GM21360 (cell line): ENCODE data around the gene TNNI3K.

ENCODE experiments used
- ATAC-seq: cut with Tn5 transposase; IDR thresholded peaks from one replicate; pipeline ENCODE4 v1.9.1; 2021; ENCODE audit warnings: mild to moderate bottlenecking, moderate library complexity; ENCODE audit not compliant: unreplicated experiment

Gene TNNI3K

GRCh38 chr1:74496669-74497068, 261.5 kb downstream of the TNNI3K start:
- ATAC-seq, result no peak

DNA sequence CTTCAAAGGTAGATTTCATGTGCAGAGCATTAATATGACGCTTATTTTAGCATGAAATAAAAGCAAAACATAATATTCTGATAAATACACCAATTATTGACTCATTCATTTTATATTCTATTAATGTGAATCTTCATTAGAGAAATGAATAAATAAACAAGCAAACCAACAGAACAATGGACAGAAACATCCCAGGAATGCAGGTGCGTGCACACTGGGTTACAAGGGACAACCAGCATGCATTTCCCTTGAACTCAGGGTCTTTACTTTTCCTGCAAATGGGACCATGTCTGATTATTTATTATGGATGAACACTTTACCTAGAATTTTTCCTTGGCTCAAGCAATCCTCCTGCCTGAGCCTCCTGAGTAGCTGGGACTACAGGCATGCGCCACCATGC, 263.7 kb downstream of the TNNI3K start:
- no peak for ATAC-seq

GRCh38 chr1:74502432-74502831, 267.2 kb downstream of the TNNI3K start:
- ATAC-seq, result peak; percentile 37

GRCh38 chr1:74502858-74503257, 267.7 kb downstream of the TNNI3K start:
- ATAC-seq, result peak; percentile 47

DNA sequence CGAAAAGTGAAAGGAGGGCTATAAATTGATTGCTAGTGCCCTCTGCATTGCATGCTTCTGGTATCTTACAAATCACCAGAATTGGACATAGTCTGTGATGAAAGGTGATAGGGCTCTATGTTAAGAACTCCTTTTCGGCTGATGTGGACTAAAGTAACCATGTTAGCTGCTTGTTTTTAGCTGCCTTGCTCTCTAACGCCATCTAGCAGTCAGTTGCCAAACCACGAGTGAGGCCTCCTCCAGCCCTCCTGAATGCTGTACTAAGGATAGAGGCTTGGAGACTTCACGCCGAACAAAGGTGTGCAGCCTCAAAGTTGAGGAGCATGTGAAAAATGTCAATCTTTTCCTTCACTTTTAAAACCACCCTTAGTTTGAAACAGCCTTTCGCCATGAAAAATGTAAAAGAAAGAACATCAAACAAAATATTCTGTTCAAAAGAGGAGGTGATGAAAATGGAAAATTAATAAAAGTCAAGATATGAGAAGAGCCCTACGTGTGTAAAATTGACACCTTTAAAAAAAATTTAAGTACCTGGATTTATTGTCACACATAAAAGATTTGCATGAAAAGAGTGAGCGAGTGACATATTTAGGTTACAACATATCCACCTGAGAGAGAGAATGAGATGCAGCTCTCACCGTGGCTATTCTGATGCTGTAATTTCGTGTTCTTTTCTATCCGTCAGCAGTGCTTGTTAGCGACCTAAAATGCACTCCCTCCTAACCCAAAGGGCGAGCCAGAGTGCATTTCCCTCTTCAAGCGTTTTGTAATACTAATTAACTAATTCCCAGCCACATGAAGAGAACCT, 269.1 kb downstream of the TNNI3K start:
- peak; percentile 93 for ATAC-seq

DNA sequence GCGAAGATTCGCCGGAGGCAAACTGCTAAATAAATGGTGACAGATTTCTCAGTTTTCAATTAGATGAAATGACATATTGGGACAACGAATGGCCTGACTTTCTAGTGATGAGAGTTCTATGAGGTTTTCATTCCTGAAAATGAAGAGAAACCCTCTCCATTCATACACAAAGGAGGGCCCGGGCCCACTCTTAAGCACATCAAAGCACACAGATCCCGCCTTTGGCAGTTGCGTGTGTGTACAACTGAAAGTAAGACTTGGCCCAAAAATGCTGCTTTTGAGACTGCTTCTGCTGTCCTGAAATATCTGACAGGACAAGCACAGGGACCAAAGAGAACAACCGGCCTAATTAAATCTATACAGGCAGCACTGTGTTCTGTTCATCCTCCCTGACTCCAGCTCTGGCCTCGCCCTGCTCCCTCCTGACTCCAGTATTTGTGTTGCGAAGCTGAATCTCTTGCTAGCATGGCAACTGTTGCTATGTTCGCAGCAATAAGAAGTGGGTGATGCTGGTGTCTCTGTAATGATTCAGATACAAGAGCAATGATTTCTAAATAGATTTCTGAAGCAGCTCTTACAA, 269.8 kb downstream of the TNNI3K start:
- no peak for ATAC-seq

DNA sequence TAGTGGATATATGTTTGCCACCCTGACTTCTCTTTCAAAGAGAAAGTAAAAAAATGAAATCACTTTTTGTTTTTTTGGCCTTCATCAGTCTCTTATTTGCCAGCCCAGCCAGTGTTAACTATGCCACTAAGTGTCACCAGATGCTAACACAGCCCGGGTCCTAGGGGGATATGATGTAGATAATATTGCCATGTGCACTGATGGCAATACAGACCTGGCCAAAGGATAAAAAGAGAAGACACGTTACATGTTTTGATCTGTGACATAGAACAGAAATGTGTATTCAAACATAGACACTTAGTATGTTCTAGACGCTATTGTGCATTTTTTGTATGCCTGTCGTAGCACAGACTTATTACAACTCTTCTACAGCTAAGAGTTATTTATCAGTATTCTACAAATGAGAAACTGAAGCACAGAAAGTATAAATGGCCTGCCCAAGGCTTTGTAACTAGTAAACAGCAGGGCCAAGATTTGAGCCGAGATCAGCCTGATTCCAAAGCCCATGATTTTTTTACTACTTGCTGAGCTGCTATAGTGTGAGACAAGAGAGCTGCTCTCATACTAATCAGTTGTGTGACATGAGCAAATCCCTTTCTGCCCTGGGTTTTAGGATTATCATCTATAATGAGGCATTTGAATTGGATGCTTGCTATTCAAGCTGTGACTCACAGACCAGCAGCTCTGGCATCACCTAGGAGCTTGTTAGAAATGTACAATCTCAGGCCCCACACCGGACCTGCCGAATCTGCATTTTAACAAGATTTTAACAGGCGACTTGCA, 270.9 kb downstream of the TNNI3K start:
- no peak for ATAC-seq

DNA sequence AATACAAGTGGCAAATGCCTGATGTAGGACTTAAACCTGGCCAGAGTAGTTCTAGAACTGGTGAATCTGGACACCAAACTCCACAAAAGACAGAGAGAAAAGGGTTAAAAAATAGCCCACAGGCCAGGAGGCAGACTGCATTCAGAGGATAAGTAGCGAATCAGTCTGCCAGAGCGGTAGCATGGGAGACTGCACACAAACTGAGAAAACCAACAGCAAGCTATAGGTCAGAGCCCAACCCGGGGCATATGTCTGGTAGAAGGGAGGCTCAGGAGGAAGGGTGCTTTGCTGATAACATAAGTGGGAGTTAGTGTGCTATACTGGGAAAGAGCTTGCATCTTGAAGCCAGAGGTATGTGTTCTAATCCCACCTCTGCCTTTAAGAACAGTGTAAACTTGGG, 273.3 kb downstream of the TNNI3K start:
- no peak for ATAC-seq

DNA sequence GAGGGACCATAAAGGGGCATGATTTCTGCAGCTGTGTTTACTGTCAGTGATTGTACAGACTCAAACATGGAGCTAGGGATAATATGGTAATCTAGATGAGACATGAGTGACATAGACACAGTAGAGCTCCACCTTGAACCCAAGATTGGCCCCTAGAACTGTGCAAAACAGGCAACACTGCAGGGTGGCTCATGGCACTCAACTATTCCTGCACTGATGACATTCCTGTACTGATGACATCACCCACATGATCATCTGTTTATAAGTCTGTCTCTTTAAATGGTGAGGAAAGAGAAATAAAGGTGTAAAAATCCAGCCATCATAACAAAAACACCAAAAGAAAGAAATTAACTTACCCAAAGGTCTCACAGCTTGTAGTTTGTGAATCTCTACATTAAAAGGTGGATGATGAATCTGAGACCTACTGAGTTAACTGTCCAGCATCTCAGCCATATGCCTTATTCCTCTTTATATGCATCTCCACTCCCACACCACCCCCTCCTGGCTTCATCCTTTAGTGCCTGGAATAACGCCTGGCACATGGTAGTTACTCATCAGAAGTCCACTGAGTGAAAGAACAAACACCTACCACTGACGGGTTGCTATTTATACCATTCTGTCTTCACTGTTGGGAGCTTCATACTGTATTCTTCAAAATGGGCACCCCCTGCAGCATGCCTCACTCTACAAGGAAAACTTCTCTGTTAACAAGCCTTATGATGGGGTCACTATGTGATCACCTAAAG, 277.2 kb downstream of the TNNI3K start, which contains the start of gene LRRC53:
Gene LRRC53 (minus strand): TSS at position 442 of the 746 bp plus-strand sequence. CDS start 29,262 bp downstream, outside the sequence.
- no peak for ATAC-seq

DNA sequence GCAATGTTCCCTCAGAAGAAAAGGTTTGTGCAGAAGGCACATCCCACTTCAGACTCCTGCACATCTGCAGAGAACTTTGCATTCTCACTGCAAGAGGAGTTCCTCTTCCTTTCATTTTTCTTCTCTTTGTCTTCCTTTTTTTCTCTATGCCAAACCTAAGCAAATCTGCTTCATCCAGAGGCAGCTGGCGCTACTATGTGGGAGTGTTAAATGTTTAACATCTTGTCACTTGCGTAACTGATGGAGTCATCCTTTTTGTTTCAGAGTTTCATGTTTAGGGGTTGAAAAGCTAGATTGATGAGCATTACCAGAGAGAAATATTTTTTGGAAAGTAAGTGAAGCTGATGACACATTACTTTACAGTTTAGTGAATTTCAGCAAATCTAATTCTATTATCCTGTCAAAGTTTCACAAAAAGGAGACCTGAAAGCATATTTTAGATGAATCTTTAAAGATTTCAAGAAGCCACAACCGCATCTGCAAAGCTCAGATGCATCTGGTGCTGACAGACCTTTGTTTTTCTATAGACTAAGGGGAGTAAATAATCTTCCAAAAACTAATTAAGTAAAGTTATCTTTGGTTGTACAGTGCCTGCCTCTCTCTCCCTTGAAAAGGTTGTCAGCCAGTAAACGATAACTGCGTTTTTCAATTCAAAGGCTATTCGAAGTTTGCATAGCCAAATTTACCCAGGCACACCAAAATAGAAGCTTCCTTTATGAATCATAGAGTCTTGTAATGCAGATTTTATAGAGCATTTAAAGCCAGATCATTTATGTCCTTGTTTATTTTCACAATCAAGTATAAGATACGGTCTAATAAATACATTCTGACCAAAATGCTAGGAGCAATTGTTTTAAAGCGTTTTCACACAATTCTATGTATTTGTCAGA, 278.5 kb downstream of the TNNI3K start:
- ATAC-seq, result no peak

GRCh38 chr1:74517599-74518051, 282.4 kb downstream of the TNNI3K start:
- peak; percentile 89 for ATAC-seq

- ATAC-seq, result no peak
Measured at GRCh38 chr1:74522148-74522547, 287.0 kb downstream of the TNNI3K start.

DNA sequence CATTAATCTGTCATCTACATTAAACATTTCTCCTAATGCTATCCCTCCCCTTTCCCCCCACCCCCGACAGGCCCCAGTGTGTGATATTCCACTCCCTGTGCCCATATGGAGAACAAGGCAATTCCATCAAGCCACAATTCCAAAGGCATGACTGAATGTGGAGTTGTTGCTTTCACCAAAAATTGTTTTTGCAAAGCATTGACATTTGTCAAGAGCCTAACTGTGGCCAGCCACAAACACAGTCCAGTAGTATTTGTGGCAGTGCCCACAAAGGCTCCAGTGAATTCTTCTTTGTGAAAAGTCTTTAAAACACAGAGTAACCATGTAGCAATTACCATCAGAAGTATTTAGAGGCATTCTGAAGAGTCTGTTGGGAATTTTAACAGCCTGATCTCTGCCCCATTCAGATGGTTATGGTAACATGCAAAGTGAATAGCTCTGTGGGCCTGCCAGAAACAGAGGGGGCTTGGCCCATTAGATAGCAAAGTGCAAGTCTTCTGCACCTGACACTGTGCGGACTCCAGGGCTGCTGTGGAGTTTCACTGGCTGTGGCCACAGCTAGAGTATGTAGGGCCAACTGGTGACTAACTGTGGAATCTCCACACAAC, 288.8 kb downstream of the TNNI3K start:
- no peak for ATAC-seq

DNA sequence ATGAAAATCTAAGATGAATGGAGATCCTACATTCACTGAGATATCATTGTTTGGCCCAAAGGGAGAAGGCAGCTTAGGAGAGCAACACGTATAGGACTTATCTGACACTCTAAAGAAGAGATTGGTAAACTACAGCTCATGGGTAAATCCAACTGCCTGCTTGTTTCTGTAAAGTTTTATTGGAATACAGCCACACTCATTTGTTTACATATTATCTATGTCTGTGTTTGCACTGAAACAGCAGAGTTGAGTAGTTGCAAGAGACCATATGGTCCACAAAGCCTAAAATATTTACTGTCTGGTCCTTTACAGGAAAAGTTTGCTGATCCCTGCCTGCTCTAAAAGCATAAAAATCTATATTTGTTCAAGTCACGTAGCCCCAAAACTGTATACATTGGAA, 291.5 kb downstream of the TNNI3K start:
- ATAC-seq, result no peak

GRCh38 chr1:74528123-74528522, 292.9 kb downstream of the TNNI3K start:
- no peak for ATAC-seq

DNA sequence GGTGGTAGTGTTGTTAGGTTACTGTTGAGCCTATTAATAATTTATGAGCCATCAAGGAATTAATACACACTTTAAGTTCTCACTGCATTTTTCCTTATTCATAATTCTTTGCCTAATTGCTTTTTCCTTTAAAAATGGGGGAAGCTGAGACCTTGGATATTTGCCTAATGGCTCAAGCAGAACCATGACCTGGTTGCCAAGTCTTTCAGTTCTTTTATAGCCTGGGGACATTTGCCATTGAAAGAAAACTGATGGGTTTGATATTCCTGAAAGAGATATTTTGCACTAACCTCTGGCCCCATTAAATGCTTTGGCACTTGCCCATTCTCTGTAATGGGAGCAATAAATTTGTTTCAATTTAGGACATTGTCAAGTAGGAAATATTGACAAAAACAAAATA, 295.7 kb downstream of the TNNI3K start:
- ATAC-seq, result no peak

- ATAC-seq, result no peak
Measured at GRCh38 chr1:74531796-74532195, 296.6 kb downstream of the TNNI3K start.

- ATAC-seq, result no peak
Measured at GRCh38 chr1:74534241-74534640, 299.1 kb downstream of the TNNI3K start.

GRCh38 chr1:74545821-74546220, 310.6 kb downstream of the TNNI3K start:
- ATAC-seq, result no peak
